HG03565 (cell line): ENCODE measurements around the gene FOXE1.

Source experiments
- ATAC-seq: cut with Tn5 transposase; IDR thresholded peaks from one replicate; pipeline ENCODE4 v1.9.1; 2021; ENCODE audit warnings: mild to moderate bottlenecking, moderate library complexity; ENCODE audit not compliant: unreplicated experiment

FOXE1 gene

DNA sequence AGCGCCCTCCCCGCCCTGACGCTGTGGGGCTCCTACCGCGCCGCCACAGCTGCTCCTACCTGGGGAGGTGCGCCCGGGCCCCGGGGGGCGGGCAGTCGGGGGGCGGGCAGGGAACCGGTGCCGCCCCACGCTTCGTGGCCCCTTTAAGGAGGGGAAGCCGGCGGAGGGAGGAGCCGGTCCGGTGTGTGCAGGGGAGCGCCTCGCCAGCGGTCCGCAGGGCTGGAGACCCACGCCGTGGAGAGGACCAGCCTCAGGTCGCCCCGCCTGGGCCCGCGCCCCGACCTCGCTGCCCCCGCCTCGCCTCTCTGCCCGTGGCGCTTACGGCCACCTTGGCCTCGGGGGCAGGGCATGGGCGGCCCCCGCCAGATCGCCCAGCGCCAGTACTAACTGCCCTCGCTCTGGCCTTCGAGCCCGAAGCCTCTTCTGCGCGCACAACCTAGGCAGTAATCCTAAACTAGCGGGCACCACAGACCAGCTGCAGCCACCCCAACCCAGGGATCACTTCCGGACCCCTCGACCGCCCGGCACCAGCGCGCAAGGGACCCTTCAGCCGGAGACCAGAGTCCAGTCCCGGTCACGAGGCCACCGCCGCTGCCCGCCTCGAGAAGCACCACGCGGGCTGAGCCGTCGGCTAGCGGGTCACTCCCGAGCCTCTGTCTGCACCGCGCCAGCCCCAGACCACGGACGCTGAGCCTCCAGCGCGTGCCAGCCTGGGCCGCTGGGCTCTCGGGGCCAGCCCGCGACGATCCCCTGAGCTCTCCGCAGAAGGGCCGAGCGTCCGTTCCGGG, at the start of gene FOXE1:
TSS of gene FOXE1 (plus strand) at position 171 of the 788 bp plus-strand sequence. CDS start 689 bp downstream, outside the sequence.
- no peak for ATAC-seq

DNA sequence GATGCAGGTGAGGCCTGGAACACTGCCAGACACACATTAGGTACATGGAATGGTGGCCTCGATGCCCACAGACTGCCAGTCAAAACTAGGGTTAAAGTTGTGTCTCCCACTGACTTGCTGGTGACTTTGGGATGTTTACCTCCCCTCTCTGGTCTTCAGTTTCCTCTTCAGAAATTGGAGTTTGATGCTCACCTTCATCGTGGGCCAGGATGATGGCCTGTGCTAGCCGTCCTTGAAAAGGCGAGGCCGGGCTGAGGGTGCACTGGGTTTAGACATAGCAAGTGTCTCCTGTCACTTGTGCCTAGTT, 49.0 kb upstream of the FOXE1 start:
- ATAC-seq = no peak

DNA sequence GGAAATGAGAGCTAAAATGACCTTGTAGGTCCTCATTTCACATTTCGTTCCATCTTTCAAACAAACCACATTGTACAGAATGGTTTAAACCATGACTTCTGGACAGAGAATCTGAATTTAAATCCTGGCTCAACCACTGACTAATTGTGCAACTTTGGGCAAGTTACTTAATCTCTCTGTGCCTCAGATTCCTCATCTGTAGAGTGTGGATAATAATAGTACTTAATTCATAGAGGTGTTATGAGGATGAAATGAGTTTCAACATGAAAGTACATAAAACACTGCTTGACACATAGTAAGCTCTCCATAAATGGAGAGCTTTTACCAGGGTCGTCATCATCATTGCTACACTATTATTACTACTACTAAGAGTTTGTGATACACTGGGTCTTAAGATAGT, 46.3 kb upstream of the FOXE1 start:
- no peak for ATAC-seq

DNA sequence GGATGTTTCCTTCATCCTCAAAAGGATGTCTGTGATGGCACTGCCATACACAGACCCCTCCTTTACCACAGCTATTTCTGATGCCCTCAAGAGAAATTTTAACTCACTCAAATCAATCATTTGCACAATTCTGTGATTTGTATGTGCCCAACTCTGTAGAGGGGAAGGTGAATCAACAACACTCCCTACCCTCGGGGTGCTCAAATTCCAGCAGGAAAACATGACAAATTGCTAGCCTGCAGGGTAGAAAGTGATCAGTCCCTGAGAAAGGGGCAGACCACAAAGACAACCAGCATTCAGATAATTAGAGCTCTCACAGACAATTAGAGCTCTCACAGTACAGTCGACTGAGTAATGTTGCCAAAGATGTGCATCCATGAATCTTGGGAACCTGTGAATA, 45.3 kb upstream of the FOXE1 start:
- ATAC-seq = no peak

DNA sequence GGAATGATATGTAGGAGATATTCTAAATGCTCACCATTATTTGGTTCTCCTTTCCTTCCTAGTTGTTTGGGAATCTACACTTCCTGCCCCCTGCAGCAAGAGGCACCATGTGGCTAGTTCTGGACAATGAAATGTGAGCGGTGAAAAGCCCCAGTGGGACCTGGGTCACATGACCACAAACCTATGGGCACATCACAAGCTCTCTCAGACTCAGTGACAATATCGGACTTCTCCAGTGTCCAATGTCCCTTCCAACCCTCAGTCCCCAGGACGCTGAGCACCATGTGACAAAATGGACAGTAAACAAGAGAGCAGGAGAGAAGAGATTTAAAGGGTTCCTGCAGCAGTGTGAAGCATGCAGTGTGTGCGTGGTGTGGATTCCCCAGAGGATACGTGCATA, 44.6 kb upstream of the FOXE1 start:
- no peak for ATAC-seq

DNA sequence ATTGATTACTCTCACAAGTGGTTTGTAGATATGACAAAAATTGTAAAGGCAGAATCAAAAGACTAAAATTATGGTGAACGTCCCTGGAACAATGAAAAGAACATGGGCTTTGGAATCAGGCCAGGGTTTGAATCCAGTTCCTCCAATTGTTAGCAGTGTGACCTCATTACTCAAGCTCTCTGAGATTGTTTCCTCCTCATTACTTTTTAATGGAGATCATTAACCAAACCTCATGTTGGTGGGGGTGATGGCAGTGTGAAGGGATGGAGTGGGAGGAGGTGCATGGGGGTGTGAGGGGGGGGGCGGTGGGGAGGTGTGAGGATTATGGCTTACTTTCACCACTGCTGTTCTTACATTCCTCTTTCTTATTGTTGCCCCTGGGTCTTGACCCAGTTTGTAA, 44.1 kb upstream of the FOXE1 start:
- ATAC-seq = no peak

DNA sequence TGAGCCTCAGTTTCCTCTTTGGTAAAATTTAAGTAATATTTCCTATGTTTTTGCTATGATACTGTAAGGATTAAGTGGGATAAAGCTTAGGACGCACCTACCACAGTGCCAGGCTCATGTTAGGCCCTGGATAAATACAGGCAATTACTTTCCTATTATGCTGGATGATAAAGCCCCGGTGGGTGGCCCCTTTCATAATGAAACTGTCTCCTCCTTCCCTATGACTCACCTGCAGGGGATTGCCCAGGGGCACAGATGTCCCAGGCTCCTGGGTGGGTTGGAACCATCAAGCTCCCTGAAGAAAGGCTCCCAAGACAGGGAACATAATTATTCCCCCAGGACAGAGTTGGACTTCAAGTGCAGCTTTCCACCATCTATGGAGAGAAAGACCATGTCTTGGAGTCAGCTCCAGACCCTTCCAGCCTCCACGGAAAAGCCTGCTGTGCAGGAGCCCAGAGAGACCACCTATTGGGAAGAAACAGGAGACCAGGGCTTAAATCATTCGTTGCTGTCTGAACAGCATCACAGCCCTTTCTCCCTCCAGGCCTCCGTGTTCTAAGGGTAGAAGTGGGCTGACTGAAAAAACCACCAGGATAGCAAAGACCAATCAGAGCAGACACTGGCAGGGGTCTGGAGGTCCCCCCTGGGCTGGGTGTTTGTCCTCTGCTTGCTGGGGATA, 43.2 kb upstream of the FOXE1 start:
- no peak for ATAC-seq

DNA sequence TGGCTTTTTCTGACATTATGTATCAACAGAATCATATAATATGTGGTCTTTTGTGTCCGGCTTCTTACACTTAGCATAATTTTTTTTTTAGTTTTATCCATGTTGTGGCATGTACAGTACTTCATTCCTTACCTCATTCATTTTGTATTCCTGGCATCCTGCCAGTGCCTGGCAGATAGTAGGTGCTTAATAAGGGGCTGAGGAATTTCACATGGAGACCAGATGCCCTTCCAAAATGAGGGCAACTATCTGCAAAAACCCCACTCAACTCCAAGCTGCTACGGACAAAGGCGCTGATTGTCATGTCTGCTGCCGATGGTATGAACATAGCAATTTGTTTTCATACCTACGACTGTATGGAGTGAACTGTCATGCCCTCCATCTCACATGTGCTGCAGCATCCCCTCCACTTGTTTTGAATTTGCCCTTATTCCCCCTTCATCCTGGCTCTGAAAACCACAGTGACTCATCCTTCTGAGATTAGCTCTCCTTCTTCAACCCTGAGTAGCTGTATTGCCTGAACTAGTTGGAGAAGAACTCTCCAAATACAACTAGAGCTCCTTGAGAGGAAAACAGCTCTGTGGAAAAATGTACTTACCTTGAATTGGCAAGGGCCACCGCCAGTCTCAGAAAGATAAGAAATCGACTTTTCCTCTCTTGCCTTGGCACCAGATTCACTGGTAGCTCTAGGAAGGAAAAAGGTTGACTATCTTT, 41.3 kb upstream of the FOXE1 start:
- ATAC-seq = no peak

DNA sequence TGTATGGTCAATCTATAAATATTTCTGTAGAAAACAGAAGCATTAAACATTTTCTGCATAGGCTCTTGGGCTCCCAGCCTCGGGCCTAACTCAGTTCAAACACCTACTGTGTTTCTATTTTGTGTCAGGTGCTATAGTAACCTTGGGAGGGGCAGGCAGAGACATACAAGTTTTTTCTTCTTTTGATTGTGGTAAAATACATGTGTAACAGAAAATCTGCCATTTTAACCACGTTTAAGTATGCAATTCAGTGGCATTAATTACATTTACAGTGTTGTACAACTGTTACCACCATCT, 40.8 kb upstream of the FOXE1 start:
- ATAC-seq = no peak

DNA sequence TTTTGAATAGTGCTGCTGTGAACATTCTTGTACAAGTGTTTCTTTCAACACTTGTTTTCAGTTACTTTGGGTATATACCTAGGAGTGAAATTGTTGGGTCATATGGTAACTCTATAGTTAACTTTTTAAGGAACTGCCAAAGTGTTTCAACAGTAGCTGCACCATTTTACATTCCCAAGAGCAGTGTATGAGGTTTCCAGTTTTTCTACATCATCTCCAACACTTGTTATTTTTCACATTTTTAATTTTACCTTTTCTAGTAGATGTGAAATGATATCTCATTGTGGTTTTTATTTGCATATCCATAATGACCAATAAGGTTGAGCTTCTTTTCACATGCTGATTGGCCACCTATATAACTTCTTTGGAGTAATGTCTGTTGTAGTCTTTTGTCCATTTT, 40.0 kb upstream of the FOXE1 start:
- ATAC-seq = no peak

DNA sequence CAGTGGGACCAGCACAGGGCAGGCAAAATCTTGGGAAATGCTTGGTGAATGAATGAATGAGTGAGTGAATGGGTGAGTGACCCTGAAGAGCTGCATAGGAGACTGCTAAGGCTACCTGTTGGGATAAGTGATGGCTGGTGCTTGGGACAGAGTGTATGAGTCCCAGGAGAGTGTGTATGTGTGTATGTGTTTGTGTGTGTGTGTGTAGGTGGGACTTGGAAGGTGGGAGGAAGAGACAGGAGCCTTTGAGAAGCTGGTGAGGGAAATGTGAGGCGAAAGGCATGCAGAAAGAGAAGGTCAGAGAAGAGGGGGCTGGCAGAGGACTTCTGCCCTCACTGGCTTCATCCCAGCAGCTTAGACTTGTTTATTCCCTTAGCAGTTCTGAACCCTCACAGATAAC, 33.3 kb upstream of the FOXE1 start:
- no peak for ATAC-seq

DNA sequence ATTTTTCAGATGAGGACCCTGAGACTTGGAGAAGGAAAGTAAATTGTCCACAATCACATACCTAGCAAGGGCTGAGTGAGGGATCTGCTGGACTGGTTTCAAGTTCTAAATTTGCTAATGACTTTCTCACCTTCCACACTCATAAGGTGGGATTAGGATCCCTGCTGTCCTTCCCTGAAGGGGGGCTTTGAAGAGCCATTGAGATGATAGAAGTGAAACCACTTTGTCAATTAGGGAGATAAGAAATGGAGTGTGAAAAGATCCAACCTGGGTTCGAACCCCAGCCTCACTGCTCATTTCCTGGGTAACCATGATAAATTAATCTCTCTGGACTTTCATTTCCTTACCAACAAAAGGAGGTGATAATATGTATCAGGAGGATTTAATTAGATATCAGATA, 32.7 kb upstream of the FOXE1 start:
- ATAC-seq = no peak

DNA sequence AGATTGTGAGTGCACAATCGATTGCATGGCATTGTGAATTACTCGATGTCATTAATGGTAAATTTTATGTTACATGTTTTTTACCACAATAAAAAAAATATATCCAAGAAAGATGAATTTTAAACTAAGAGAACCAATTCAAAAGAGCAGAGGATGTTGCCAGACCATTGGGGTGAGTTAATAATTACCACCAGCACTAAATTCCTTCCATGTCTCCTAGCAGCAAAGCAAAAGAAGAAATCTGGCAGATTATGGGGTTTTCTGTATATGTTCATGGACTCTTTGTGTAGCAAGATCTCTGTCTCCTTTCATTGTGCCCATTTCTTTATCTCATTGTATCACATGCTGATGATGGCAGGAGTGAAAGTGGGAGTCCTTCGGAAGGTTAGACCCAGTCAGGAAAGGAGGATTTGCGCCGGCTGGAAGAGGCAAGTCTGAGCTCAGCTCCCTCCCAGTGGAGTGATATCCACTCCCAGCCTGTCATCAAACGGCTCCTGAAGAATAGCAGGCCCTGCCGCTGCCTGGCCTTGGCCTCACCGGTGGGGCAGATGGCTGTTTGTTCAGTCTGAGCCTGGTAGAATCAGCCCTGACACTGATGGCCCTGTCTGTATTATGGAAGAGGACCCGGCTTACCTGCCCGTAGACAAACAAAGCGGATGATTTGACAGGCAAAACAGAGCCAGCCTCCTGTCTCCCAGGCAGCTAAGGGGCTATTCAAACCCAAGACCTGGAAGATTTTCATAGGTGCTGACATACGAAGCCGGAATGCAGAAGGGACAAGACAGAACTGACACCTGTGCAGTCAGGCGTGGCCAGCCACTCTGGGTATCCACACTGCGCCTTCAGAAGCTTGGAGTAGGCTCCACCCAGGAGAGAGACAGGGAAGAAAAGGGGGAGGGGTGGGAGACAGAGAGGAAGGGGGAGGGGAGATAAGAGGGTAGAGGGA, 21.9 kb upstream of the FOXE1 start:
- ATAC-seq = no peak

DNA sequence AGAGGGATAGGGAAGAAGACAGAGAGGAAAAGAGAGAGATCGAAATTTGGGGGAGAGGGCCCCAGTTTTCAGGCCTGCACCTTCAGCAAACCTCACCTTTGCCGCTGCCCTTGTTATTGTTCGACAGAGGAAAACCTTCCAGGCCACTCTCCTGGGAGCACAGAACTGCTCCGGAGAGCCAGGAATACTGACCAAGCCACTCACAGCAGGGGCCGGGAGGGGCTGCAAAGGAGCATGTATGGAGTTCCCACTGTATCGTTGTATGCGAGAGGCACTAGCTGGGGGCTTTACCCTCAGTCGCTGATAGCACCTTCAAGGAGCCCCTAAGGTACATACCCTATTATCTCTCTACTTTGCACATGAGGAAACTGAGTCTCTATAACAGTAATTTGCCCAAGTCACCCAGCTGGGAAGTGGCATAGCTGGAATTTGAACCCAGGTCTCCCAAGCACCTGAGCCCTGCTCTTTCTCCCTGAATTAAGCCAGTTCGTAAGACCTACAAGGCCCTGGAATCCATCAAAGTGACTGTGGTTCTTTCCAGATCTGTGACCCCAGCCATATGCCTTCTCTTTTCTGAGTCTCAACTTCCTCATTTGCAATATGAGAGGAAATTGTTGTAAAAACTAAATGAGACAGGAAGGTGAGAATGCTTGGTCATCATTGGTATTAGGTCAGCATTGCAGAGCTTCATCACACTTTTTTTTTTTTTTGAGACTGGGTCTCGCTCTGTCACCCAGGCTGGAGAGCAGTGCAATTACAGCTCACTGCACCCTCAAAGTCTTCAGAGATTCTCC, 21.0 kb upstream of the FOXE1 start:
- no peak for ATAC-seq

DNA sequence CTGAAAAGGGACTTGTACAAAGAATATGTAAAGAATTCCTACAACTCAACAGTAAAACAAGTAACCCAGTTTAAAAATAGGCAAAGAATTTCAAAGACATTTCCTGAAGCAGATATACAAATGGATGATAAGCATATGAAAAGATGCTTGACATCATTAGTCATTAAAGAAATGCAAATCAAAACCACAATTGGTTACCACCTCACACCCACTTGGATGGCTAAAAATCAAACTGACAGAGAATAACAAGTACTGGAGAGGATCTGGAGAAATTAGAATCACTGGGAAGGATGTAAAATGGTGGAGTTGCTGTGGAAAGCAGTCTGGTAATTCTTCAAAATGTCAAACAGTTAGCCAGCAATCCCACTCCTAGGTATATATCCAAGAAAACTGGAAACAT, 12.5 kb upstream of the FOXE1 start:
- ATAC-seq = no peak

DNA sequence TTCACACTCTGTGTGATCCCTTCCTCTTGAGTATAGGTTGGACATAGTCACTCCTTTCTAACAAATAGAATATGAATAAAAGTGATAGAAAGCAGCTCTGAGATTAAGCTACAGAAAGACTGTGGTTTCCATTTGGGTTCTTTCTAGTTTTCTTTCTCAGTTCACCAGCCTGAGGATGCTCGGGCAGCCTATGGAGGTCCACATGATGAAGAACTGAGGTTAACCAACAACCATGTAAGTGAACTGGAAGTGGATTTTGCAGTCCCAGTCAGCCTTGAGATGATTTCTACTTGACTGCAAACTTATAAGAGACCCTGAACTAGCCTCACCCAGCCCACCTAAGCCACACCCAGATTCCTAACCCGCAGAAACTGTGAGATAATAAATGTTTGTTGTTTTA, 10.1 kb upstream of the FOXE1 start:
- no peak for ATAC-seq

DNA sequence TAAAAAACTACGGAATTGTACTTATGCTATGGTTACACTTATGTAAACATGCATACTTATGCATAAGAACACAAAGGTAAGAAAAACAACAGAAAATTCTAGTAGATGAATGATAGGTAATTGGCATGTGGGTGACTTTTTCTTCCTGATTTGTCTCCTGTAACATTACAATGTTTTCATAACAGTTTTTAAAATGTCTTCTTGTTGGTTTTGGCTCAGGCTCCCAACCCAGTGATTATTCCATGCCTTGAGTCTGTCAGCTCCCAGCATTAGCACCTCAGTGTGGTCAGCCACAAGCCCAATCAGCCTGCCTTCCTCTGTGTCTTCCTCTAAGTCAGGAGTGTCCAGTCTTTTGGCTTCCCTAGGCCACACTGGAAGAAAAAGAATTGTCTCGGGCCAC, 7.9 kb upstream of the FOXE1 start:
- ATAC-seq = no peak

DNA sequence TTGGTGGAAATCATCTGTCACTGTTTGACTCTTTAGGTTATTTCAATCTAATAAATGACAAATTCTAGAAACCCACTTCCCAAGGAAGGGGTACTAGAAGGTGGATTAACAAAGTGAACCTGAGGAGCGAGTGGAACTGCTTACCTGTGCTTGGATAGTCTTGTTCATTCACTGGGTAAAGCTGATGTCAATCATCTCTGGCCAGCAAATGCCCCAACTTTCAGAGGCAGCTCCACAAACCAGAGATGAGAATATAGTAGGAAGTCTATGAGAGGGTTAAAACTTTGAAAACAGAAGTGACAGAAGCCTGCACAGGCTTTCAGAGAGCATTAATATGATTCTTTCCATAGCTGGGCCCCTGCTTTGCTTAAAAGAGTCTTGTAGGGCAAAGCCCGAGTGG, 7.3 kb upstream of the FOXE1 start:
- ATAC-seq = no peak

DNA sequence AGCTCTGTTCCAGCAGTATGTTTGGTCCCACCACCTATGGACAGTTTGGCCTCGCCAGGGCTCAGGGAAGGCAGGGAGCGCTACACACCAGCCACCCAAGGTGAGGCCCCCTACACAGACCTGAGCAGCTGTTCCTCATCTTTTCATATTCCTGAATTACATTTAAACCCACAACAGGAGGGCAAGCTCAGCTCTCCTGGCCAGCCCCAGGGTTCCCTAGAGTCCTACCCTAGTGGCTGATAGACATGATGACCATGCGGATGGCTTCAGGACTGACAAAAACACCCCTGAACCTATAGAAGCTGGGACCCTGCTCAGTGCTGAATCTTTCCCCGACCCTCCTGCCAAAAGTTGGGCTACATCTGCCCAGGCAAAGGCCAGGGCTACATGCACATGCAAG, 6.7 kb upstream of the FOXE1 start:
- no peak for ATAC-seq

DNA sequence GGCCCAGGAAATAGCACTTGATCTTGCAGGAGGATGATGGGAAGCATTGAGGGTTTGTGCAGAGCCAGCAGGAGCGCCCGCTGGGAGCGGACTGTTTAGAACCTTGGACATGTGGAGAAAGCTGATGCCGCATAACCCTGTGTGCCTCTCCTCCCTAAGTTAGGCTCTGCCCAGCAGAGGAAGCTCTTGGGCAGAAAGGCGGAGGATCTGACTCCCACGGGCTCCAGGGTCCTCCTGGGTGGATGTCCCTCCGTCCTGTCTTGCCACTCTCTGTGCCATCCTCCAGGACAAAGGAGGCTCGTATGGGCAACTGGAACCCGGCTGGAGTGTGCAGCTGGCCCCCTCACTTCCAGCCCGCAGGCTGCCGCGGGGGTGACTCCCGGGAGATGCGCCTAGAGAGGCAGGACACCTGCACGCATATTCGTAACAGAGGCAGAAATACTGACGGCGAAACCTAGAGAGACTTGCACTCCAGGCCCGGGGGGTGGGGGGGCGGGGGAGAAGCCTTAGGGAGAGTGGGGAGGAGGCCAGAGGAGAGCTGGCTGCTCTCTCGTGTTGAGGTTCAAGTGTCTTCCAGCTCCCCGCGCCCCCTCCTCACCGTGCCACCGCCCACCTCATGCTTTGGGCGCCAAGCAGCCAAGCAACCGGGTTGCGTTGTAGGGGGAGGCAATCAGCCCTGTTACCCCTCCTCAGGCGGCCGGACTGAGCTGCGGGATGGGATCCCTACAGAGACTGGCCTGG, 5.4 kb upstream of the FOXE1 start:
- ATAC-seq = no peak
